HUDEP-2 (cell line): ENCODE data around the gene TACC2.

ENCODE experiments used
- DNase-seq, 76 experiments: peaks; one replicate each; lab custom pipeline; 2025; ENCODE audit not compliant: unreplicated experiment in 76 of 76; lab: John Stamatoyannopoulos, UW

TACC2 gene

DNA sequence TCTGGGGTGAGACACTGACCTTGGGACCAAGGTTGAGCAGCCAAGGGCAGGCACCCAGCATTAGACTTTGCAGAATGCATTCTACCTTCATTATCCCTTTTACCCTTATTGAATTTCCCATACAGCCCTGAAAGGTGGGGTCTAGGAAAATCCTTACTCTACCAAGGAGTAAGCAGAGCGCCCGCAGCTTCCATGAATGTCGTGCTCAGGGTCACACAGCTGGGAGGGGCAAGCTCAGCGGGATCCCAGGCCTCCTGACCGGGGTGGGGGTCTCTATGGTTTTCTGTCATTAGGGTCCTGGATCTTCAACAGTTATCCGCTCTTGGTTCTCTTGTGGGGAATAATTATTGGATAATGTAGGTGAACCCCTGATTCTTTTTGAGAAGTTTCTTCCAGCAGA is 251.4 kb downstream of the TACC2 start:
- DNase-seq = no peak

DNA sequence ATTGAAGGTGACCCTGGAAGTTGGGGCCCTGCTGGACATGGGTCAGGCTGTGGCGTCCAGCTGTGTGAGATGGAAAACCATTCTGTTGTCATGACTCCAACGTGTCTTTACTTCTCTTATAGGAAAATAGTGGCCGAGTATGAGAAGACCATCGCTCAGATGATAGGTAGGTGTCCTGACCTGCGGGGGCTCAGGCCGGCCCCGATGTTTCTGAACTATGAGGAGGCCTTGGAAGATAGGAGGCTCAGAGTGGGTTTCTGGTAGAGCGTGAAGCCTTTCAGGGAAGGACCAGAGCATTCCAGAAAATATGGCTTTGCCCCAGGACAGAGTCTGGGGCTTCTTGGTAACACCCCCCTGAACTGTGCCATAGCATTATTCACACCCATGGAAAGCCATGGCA is 252.9 kb downstream of the TACC2 start:
- no peak for DNase-seq

DNA sequence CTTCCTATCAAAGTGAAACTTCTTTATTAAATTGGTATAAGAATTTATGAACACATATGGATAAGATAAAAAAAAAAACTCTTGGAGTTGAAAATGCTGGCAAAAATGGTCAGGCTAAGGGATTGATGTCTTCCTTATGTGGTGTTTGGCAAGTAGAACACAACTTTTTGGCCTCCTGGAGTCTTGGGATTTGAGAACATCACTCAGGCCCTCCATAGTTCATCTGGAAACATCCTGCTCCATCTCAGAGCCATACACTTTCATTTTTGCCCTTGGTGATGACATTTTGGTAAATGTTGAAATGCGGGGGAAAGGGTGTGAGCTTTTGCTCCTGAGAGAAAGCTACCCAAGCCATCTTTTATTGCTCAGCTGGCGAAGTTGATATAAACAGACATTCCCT is 254.6 kb downstream of the TACC2 start:
- no peak for DNase-seq

- no peak for DNase-seq
Measured at GRCh38 chr10:122244001-122244975, 255.3 kb downstream of the TACC2 start.

DNA sequence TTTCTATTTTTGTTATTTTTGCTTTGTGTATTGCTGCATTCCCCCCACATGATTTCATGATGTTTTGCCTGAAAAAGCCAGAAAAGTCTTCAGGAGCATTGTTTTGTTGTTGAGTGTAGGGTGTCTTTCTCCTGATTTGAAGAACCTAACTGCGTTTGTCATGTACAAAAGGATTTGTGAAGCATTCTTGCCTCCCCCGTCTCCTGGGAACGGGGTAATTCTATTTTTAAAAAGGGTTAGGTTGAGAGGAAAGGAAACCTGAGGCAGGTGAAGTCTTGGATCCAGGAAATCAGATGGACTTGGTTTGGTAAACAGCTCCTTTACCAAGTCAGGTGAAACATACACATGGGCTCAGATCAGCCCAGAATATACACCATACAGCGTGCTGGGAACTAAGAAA is 256.2 kb downstream of the TACC2 start:
- DNase-seq = no peak

DNA sequence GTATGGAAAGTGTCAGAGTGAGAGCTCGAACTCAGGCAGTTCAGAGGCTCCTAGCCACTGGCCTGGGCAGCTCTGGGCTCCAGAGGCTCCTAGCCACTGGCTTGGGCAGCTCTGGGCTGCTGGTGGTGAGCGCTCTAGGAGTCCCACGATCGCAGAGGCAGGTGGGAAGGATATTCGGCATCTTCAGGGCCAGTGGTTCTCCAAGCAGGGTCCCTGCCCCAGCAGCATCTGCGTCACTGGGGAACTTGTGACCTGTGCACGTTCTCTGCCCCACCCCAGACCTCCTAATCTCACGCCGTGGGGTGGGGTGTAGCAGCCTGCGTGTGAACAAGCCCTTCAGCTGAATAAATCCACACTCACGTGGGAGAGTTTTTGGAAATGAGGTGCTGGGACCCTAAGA is 256.9 kb downstream of the TACC2 start:
- no peak for DNase-seq

- DNase-seq = no peak
Measured at GRCh38 chr10:122246830-122247520, 258.0 kb downstream of the TACC2 start.

DNA sequence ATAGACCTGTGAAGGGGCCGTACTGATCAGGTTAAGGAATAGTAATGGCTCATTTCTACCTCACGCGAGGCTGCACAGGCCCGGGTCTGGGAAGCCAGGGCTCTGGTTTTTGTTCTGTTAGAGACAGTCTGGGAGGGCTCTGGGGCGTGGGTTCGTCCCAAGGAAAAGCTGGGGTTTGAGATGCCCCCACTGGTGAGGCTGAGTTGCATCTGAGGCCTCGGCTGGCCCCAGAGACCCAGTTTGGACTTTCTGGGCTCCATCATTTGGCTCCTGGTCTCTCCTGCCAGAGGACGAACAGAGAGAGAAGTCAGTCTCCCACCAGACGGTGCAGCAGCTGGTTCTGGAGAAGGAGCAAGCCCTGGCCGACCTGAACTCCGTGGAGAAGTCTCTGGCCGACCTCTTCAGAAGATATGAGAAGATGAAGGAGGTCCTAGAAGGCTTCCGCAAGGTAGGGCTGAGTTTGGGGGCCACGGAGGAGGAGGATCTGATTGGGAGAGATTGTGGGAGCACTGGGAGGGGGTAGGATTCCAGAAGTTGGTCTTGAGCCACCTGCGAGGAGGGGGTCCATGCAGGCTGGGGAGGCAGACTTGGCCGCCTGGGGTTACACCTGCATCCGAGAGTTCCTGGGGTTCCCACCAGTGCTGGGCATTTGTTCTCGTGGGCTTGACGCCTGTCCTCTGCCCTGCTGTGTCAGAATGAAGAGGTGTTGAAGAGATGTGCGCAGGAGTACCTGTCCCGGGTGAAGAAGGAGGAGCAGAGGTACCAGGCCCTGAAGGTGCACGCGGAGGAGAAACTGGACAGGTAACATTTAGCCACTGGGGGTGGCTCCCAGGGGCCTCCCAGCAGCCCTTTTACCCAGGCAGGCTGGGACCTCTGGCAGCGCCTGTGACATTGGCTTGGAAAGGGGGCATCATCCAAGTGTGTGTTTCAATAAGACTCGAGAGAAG is 259.7 kb downstream of the TACC2 start:
- DNase-seq = no peak

DNA sequence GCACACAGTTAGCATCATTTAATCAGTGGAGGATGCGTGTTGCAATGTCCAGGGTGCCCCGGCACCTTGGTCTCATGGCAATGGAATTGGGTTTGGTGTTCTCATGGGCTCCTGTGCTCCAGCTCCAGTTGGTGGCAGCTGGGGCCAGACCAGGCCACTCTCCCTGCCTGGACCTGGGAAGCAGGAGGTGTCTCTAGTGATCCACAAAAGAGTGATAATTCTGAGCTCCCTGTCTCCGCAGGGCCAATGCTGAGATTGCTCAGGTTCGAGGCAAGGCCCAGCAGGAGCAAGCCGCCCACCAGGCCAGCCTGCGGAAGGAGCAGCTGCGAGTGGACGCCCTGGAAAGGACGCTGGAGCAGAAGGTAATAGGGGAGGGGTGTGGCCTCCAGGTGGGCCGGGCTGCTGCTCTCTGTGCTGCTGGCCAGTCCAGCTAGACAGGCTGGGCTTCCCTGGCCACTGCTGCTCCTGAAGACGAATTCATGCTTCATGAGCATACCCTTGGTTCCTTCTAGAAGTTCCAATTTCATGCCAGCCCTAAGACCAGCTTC is 260.4 kb downstream of the TACC2 start:
- DNase-seq = no peak

DNA sequence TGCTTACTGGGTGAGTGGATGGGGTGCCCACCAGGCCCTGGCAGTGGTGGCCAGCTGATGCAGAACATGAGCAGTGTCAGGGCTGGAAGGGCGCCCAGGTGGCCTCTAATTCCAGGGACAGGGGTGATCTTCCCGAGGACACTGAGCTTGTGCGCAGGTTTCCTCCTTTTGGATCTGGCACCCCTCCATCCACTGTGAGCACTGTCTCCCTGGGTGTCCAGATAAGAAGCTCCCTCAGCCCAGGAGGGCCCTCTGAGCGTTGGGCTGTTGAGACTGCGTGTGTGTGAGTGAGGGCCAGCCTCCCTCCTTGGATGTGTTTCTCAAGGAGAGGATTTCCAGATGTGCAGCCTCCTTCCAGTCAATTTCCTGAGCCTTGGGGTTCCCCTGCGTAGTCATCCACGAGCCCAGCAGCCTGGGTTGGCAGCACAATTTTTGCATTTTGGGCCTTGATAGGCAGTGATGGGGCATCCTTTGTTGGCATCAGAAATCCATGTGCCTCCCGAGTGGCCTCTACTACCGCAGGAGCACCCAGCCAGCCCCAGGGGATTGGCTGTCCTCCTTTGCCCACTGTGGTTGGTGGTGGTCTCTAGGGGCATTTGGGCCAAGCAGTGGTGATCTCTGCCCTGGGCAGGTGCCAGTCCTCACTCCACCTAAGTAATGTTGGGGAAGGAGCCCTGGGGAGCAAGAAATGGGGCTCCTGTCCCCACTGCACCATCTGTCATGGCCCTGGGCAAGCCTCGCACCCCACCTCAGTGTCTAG is 261.2 kb downstream of the TACC2 start:
- DNase-seq = no peak

- no peak for DNase-seq
Measured at GRCh38 chr10:122251459-122252255, 262.7 kb downstream of the TACC2 start.

DNA sequence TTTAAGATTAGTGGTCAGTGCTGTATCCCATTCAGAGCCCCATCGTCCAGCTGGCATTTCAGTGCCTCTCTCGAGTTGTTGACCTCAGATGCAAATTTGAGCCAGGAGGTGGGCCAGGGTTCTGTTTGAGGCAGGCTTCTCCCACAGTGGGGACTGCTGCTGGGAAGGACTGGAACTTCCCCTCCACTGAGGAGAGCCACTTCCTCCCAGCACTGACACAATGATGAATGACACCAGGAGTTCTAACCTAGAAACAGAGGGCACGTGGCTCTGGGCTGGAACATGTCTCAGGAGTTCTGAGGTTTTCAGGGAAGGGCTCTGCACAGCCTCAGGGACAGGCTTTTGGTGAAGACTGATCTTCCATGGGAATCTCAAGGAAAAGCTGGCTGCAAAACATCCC is 263.8 kb downstream of the TACC2 start:
- DNase-seq = no peak

- DNase-seq = no peak
Measured at GRCh38 chr10:122253605-122254004, 264.6 kb downstream of the TACC2 start.

DNA sequence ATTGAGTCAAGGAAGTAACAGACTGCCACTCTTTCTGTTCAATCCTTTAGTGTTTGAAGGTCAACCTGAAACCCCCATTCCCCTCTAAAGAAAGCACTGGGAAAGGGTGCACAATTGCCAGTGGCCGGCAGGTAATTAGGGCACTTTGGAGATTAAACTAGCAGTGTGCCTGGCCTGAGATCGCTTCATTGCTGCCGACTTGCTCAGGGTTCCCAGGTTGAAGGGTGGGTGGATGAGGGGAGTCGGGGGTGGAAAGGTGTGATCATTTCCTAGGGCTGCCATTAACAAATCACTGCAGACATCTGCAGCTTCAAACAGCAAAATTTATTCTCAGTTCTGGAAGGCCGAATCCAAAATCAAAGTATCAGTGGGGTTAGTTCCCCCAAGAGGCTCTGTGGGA is 265.9 kb downstream of the TACC2 start:
- no peak for DNase-seq

GRCh38 chr10:122255509-122256301 is 266.7 kb downstream of the TACC2 start:
- DNase-seq = no peak

- DNase-seq = no peak
Measured at GRCh38 chr10:122257041-122257440, 268.1 kb downstream of the TACC2 start.

DNA sequence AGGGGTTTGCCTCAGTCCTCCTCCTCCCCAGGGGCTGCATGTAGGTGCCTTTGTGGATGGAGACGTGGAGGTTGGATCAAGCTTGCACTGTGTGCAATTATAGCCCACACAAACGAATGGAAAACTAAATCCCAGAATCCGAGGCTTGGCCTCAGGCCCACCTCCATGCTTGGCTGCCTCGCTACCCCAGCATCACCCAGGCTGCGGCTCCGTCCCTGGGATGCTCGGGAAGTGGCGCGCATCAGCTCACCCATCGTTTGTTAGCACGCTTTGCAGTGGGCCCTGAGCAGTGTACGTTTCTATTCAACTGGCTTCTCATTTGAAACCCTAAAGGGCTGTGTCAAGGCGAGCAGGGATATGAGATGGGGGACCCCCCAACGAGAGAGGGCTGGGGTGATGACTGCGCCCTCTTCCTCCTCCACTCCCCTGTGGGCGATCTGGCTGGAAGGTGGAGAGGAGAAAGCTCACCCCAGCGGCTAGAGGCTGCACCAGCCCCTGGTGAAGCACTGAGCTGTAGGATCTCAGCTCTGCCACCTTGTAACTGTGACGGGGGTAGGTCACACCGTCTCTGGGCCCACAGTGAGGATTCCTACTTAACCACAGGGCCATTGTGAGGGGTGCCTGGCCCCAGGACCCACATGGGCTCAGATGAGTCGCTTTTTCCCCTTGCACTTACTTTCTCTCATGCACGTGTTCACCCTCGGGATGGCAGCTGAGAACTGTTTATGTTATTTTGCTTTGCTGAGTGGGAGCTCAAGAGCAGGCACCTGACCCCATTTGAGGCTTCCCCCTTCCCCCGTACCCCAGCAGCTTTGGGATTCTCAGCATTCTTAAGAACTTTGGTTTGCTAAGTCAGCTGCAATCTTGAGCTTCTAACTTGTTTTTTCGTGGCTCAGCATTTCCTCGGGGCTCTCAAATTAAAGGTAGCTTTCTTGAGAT is 269.4 kb downstream of the TACC2 start:
- DNase-seq = peak in 1 of 76 experiments; percentile 11
